HepG2 (cell line): ENCODE data around the gene RPTOR. TPM values are rescaled to one million over a fixed set of nuclear protein-coding genes. Genes with fewer than 3 reads are reported as not detected.
A peak's percentile ranks its signal among the peaks of the same experiment; 100 is the strongest.

Experiments used
- ATF1 ChIP-seq: IDR thresholded peaks from 2 replicates; pipeline ENCODE4 v1.6.1; 2016; ENCODE audit warnings: mild to moderate bottlenecking, control low read depth
- CBX2 ChIP-seq, 2 experiments: fragments of 200-600 bp in 1 of 2; sonication (generic); formaldehyde crosslinking in 1 of 2; IDR thresholded peaks; 2 replicates each; pipeline versions ENCODE4 v1.7.0 to v1.8.1; 2018 to 2022; ENCODE audit warnings: low read depth in 2 of 2, low read length in 1 of 2, mild to moderate bottlenecking in 1 of 2, missing genetic modification reagents in 1 of 2
- CREB1 ChIP-seq, 2 experiments: fragments of 450-650 bp in 1 of 2; IDR thresholded peaks; 2 replicates each; pipeline ENCODE4 v1.6.1; 2016 to 2017; ENCODE audit warnings: control low read depth in 1 of 2, mild to moderate bottlenecking in 1 of 2, missing compliant biosample characterization in 1 of 2, missing genetic modification characterization in 1 of 2
- DR1 ChIP-seq: sonication (generic); formaldehyde crosslinking; IDR thresholded peaks from 2 replicates; pipeline ENCODE4 v1.8.0; 2021; ENCODE audit warnings: mild to moderate bottlenecking, missing genetic modification reagents, inconsistent platforms
- FOSL2 ChIP-seq: sonication (generic); formaldehyde crosslinking; IDR thresholded peaks from 2 replicates; pipeline ENCODE4 v1.4.0; 2020; ENCODE audit warnings: missing genetic modification reagents
- MED13 ChIP-seq: sonication (generic); formaldehyde crosslinking; IDR thresholded peaks from 2 replicates; pipeline ENCODE4 v1.5.0; 2020; ENCODE audit warnings: missing genetic modification reagents
- MIER3 ChIP-seq: IDR thresholded peaks from 2 replicates; pipeline ENCODE4 v1.6.1; 2016; ENCODE audit warnings: missing compliant biosample characterization, borderline replicate concordance
- MIXL1 ChIP-seq: IDR thresholded peaks from 2 replicates; pipeline ENCODE4 v1.6.1; 2016
- MXD4 ChIP-seq: IDR thresholded peaks from 2 replicates; pipeline ENCODE4 v1.6.1; 2016; ENCODE audit warnings: mild to moderate bottlenecking, missing biosample characterization, missing genetic modification reagents
- SMAD9 ChIP-seq: sonication (generic); formaldehyde crosslinking; IDR thresholded peaks from 2 replicates; pipeline ENCODE4 v1.5.1; 2020; ENCODE audit warnings: mild to moderate bottlenecking, missing genetic modification reagents
- STAG1 ChIP-seq: sonication (generic); formaldehyde crosslinking; IDR thresholded peaks from 2 replicates; pipeline ENCODE4 v1.4.0; 2020; ENCODE audit warnings: missing genetic modification reagents
- TCF7L2 ChIP-seq: IDR thresholded peaks from 2 replicates; pipeline ENCODE4 v1.6.1; 2011; ENCODE audit warnings: mild to moderate bottlenecking, low read depth, low read length, moderate library complexity
- ZC3H4 ChIP-seq: sonication (generic); formaldehyde crosslinking; IDR thresholded peaks from 2 replicates; pipeline ENCODE4 v1.4.0; 2020; ENCODE audit warnings: missing genetic modification reagents, borderline replicate concordance
- ZFY ChIP-seq: sonication (generic); formaldehyde crosslinking; IDR thresholded peaks from 2 replicates; pipeline ENCODE4 v1.4.0; 2020; ENCODE audit warnings: missing genetic modification reagents
- ZNF263 ChIP-seq: sonication (generic); formaldehyde crosslinking; IDR thresholded peaks from 2 replicates; pipeline ENCODE4 v1.4.0; 2020; ENCODE audit warnings: missing genetic modification reagents
- ZNF382 ChIP-seq: sonication (generic); formaldehyde crosslinking; IDR thresholded peaks from 2 replicates; pipeline ENCODE4 v1.5.0; 2020; ENCODE audit warnings: missing genetic modification reagents, mild to moderate bottlenecking, borderline replicate concordance
- ZNF747 ChIP-seq: sonication (generic); formaldehyde crosslinking; IDR thresholded peaks from 2 replicates; pipeline ENCODE4 v1.8.1; 2023; ENCODE audit warnings: missing genetic modification reagents, mild to moderate bottlenecking, borderline replicate concordance
- ZNF83 ChIP-seq: sonication (generic); formaldehyde crosslinking; IDR thresholded peaks from 2 replicates; pipeline ENCODE4 v1.4.0; 2020; ENCODE audit warnings: missing genetic modification reagents, mild to moderate bottlenecking, borderline replicate concordance
- polyA plus RNA-seq, 8 experiments: library from polyadenylated mRNA; depleted of rRNA in 3 of 8; stranded (reverse) in 7 of 8; unstranded in 1 of 8; fragments of >200 nt; fragmentation: Illumina TruSeq in 4 of 8; extraction: Trizol in 4 of 8; gene quantifications; 2 replicates each; pipeline versions ENCODE4 v1.2.1 to v1.2.3, GENCODE V29; 2011 to 2016; ENCODE audit warnings: low read depth in 4 of 8, missing spikeins in 1 of 8, mixed read lengths in 1 of 8; ENCODE audit not compliant: insufficient read depth in 1 of 8
- total RNA-seq, 5 experiments: library from RNA; depleted of rRNA; stranded (reverse); fragments of >200 nt; fragmentation: Illumina TruSeq; extraction: Trizol; gene quantifications; 2 replicates each; pipeline ENCODE4 v1.2.3, GENCODE V29; 2016; ENCODE audit warnings: low read depth in 1 of 5
- TF ChIP-seq, protein P1 (sequence below): IDR thresholded peaks from 2 replicates; pipeline ENCODE4 v1.6.1; 2016; ENCODE audit warnings: missing compliant biosample characterization, missing genetic modification reagents, borderline replicate concordance
- TF ChIP-seq, protein P2 (sequence below): fragments of 450-650 bp; IDR thresholded peaks from 2 replicates; pipeline ENCODE4 v1.6.1; 2016
- TF ChIP-seq, protein P3 (sequence below): sonication (generic); formaldehyde crosslinking; IDR thresholded peaks from 2 replicates; pipeline ENCODE4 v1.5.0; 2020; ENCODE audit warnings: mild to moderate bottlenecking, missing genetic modification reagents
- TF ChIP-seq, protein P4 (sequence below): sonication (generic); formaldehyde crosslinking; IDR thresholded peaks from 2 replicates; pipeline ENCODE4 v1.4.0; 2020; ENCODE audit warnings: missing genetic modification reagents, borderline replicate concordance

Gene RPTOR
- total and polyA plus RNA-seq, 2 of the 13 experiments (the other 11 are each of a cell fraction or from before 2014, with no cell fraction given), result 6.6 to 25.3 TPM

DNA sequence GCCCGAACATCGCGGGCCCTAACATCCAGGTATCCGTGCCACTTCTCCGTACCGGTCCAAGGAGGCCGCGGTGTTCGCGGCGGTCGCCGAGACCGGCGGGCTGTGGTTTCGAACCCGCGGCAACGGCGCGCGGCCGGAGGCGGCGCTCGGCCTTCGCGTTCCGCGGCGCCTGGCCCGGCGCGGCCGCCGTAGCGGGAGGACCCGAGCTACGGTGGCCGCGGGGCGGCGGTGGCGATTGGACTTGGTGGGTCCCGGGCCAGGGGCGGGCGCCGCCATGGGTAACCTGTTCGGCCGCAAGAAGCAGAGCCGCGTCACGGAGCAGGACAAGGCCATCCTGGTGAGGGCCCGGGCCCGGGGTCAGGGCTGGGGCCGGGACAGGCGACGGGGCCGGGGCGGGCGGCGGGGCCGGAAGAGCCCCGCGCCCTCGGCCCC, 447.0 kb downstream of the RPTOR start, which contains the start of gene CHMP6 (continued):
- TF ChIP-seq, protein P1, sequence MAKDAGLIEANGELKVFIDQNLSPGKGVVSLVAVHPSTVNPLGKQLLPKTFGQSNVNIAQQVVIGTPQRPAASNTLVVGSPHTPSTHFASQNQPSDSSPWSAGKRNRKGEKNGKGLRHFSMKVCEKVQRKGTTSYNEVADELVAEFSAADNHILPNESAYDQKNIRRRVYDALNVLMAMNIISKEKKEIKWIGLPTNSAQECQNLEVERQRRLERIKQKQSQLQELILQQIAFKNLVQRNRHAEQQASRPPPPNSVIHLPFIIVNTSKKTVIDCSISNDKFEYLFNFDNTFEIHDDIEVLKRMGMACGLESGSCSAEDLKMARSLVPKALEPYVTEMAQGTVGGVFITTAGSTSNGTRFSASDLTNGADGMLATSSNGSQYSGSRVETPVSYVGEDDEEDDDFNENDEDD (CRISPR knock-in tag), result peak; percentile 63; the same call in 1 of the 2 replicates
- TF ChIP-seq CBX2 (IDR thresholded peaks at IDR 0.05; ENCODE audit: low read depth, low read length) (no peak), CBX2 (CRISPR knock-in tag; IDR thresholded peaks at IDR 0.05; ENCODE audit: low read depth) (no peak), ZNF382 (CRISPR knock-in tag) (no peak), ZNF263 (peak; percentile 49; the same call in 1 of the 2 replicates), STAG1 (no peak), ZNF83 (CRISPR knock-in tag) (no peak), MIER3 (CRISPR knock-in tag) (no peak), FOSL2 (CRISPR knock-in tag) (peak; percentile 14; the same call in 1 of the 2 replicates), ZFY (peak; percentile 90), MED13 (CRISPR knock-in tag) (no peak), MIXL1 (no peak), CREB1 (IDR thresholded peaks at IDR 0.05) (no peak; the same call in 1 of the 2 replicates), CREB1 (CRISPR knock-in tag; IDR thresholded peaks at IDR 0.05) (no peak), MXD4 (no peak), ZNF747 (CRISPR knock-in tag) (no peak), SMAD9 (CRISPR knock-in tag) (no peak), ATF1 (CRISPR knock-in tag) (no peak), ZC3H4 (CRISPR knock-in tag) (no peak), DR1 (CRISPR knock-in tag) (peak; percentile 30; the same call in 1 of the 2 replicates), TCF7L2 (no peak)
- TF ChIP-seq, protein P2, sequence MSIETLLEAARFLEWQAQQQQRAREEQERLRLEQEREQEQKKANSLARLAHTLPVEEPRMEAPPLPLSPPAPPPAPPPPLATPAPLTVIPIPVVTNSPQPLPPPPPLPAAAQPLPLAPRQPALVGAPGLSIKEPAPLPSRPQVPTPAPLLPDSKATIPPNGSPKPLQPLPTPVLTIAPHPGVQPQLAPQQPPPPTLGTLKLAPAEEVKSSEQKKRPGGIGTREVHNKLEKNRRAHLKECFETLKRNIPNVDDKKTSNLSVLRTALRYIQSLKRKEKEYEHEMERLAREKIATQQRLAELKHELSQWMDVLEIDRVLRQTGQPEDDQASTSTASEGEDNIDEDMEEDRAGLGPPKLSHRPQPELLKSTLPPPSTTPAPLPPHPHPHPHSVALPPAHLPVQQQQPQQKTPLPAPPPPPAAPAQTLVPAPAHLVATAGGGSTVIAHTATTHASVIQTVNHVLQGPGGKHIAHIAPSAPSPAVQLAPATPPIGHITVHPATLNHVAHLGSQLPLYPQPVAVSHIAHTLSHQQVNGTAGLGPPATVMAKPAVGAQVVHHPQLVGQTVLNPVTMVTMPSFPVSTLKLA, result no peak
- TF ChIP-seq, protein P3, sequence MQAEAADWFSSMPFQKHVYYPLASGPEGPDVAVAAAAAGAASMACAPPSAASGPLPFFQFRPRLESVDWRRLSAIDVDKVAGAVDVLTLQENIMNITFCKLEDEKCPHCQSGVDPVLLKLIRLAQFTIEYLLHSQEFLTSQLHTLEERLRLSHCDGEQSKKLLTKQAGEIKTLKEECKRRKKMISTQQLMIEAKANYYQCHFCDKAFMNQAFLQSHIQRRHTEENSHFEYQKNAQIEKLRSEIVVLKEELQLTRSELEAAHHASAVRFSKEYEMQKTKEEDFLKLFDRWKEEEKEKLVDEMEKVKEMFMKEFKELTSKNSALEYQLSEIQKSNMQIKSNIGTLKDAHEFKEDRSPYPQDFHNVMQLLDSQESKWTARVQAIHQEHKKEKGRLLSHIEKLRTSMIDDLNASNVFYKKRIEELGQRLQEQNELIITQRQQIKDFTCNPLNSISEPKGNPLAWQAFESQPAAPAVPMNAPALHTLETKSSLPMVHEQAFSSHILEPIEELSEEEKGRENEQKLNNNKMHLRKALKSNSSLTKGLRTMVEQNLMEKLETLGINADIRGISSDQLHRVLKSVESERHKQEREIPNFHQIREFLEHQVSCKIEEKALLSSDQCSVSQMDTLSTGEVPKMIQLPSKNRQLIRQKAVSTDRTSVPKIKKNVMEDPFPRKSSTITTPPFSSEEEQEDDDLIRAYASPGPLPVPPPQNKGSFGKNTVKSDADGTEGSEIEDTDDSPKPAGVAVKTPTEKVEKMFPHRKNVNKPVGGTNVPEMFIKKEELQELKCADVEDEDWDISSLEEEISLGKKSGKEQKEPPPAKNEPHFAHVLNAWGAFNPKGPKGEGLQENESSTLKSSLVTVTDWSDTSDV, result no peak
- TF ChIP-seq, protein P4, sequence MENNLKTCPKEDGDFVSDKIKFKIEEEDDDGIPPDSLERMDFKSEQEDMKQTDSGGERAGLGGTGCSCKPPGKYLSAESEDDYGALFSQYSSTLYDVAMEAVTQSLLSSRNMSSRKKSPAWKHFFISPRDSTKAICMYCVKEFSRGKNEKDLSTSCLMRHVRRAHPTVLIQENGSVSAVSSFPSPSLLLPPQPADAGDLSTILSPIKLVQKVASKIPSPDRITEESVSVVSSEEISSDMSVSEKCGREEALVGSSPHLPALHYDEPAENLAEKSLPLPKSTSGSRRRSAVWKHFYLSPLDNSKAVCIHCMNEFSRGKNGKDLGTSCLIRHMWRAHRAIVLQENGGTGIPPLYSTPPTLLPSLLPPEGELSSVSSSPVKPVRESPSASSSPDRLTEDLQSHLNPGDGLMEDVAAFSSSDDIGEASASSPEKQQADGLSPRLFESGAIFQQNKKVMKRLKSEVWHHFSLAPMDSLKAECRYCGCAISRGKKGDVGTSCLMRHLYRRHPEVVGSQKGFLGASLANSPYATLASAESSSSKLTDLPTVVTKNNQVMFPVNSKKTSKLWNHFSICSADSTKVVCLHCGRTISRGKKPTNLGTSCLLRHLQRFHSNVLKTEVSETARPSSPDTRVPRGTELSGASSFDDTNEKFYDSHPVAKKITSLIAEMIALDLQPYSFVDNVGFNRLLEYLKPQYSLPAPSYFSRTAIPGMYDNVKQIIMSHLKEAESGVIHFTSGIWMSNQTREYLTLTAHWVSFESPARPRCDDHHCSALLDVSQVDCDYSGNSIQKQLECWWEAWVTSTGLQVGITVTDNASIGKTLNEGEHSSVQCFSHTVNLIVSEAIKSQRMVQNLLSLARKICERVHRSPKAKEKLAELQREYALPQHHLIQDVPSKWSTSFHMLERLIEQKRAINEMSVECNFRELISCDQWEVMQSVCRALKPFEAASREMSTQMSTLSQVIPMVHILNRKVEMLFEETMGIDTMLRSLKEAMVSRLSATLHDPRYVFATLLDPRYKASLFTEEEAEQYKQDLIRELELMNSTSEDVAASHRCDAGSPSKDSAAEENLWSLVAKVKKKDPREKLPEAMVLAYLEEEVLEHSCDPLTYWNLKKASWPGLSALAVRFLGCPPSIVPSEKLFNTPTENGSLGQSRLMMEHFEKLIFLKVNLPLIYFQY (CRISPR knock-in tag), result peak; percentile 64; the same call in 1 of the 2 replicates
